Stimulated activated CD4-positive, alpha-beta T cell treated with anti-CD3 and anti-CD28 coated beads, Interleukin-4, amount 100 ng/mL, for 48 hours (primary cell): ENCODE measurements around the gene DNMT3L.
A peak's percentile ranks its signal among the peaks of the same experiment; 100 is the strongest.
"Not testable (repeated sequence)": the region's sequence is repeated elsewhere in the genome, so short reads cannot be mapped to it uniquely, and the experiment has no call there.

Experiments used
- DNase-seq, 2 donors: peaks; one replicate each; pipeline ENCODE4 v3.0.0-alpha.2; 2020; ENCODE audit warnings: low read depth in 2 of 2

The DNMT3L gene

GRCh38 chr21:44261675-44262295, at the start of gene DNMT3L:
DNMT3L (minus strand) TSS chr21:44261897; CDS start chr21:44261259, 638 bp downstream.
- DNase-seq: no peak

- DNase-seq: no peak
Observed at GRCh38 chr21:44310628-44311507, 49.2 kb upstream of the DNMT3L start.

DNA sequence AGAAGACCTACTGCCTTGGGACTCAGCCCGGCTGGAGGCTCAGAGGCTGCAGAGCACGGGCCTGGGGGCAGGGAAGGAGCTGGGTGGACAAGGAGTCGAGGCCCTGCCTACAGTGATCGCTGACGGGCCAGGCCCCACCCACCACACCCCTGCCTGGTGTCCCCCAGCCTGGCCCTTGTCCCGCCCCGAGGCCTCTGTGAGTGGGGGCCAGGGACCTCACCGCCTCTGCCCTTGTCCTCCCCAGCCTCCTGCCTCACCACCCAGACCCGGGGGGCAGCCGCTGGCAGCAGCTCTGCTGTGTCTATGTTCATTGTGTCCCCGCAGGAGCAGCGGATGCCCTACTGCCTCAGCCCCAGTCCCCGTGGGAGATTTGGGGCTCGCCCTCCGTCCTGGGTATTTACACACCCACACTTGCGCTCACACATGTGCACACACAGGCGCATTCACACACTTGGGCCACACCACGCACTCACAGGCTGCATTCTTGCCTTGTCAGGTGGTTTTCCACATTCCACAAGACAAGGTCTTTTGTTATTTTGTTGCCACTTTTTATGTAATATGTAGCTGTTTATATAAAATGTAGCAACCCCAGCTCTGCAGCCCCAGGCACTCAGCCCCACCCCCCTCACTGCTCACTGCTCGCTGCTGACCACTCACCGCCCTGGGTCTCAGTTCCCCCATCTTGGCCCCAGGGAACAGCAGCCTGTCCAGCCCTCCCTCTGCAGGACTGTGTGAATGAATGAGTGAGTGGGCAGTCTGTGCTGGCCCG, 45.4 kb upstream of the DNMT3L start:
- DNase-seq: no peak

- DNase-seq: no peak
Observed at GRCh38 chr21:44305691-44306090, 44.0 kb upstream of the DNMT3L start.

- DNase-seq: peak; percentile 25 to 30
Observed at GRCh38 chr21:44304877-44305293, 43.2 kb upstream of the DNMT3L start.

GRCh38 chr21:44304011-44304616, 42.4 kb upstream of the DNMT3L start:
- no peak for DNase-seq

- DNase-seq: no peak
Observed at GRCh38 chr21:44303490-44303981, 41.8 kb upstream of the DNMT3L start.

- DNase-seq: not testable (repeated sequence)
Observed at GRCh38 chr21:44302573-44303401, 41.1 kb upstream of the DNMT3L start.

DNA sequence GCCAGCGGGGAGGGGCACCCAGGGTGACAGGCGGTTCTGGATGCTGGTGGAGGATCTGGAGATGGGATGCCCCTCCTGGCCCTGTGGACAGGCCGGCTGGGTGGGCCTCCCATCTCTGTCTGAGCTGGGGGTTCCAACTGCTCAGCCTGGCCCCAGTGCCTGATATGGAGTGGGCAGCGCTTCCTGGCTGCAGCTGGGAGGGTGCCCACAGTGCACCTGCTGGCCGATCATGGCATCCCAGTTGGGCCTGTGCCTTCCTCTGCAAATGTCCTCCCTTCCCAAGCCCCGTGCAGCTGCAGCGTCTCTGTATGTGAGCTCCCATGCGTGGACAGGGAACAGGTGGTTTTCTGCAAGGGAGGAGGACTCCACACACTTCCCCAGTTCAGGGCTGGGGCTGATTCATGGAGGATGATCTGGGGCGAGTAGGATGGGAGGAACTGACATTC, 40.3 kb upstream of the DNMT3L start:
- DNase-seq: no peak

DNA sequence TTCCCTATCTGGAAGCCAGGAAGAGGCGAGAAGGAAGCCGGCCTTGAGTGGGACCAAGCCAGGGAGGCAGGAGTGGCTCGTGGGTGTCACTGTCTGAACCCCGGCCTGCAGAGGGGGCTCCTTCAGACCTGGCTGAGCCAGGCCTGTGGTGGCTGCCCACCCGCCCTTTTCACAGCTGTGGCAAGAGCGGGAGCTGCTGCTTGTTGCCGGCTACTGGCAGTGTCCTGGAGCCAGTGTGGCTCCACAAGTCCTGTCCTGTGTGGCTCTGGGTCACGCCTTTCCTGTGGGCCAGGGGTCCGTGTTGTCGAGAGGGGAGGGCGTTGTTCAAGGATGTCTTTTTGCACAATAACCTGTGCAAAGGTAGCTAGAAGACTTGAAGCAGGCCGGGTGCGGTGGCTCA, 39.4 kb upstream of the DNMT3L start:
- no peak for DNase-seq

GRCh38 chr21:44300262-44300959, 38.7 kb upstream of the DNMT3L start:
- DNase-seq: peak; percentile 48 to 61

DNA sequence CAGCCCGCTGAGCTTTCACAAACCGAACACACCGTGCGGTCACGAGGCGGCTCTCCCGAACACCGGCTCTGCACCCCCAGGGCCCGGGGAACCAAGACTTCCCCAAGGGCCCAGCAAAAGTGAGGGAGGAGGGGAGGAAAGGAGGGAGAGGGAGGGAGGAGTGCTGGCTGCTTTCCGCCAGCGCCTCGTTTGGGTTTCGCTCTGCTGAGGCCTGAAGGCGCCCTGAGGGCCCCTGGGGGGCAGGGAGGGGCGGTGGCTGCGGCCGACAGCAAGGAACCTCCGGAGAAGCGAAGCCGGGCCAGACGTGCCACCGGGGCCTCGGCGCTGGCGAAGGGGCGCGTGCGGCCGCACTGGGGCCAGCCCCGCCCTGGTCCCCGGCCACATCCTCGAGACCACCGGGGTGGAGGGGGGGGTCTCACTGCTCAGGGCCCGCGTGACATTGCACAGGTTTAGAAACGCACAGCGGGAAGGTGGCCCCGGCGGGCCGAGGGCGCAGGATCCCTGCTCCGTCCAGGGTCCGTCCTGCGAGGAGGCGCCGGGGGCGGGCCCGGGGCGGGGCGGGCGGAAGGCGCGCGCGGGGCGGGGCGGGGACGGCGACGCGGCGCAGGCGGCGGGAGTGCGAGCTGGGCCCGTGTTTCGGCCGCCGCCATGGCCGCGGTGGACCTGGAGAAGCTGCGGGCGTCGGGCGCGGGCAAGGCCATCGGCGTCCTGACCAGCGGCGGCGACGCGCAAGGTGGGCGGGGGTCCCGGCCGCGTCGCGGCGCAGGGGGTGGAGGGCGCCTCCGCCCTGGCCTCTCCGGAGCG, 38.0 kb upstream of the DNMT3L start, which contains the start of gene PFKL:
Gene PFKL, plus strand, starts transcription at position 596 of the 804 bp plus-strand sequence. Its CDS starts 53 bp downstream, at position 649.
- peak; percentile 58 to 60 for DNase-seq

DNA sequence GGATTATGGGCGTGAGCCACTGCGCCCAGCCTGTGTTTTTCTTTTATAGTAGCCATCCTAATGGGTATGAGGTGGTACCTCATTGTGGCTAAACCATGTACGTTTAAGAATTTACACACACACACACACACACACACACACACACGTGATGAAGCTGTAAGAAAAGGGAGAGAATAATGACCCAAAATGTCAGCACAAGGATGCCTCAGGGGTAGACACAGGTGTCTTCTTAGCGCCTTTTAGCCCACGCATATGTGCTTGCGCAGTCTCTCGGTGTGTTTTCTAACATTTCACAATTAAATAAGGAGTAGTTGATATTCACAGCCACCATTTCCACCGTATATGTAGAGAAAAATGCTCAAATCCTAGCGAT, 37.4 kb upstream of the DNMT3L start:
- DNase-seq: no peak

DNA sequence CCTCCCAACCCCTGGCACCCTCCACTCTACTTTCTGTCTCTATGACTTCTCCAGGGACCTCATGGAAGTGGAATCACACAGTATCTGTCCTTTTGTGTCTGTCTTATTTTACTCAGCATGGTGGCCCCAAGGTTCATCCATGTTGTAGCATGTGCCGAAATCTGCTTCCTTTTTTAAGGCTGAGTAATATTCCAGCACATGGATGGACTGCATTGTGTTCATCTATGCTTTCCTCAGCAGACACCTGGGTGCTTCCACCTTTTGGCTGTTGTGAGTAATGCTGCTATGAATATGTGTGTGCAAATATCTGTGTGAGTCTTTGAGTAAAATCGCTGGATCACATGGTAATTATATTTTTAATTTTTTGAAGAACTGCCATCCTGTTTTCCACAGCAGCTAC, 36.6 kb upstream of the DNMT3L start:
- DNase-seq: no peak

GRCh38 chr21:44297525-44298290, 36.0 kb upstream of the DNMT3L start:
- peak; percentile 72 to 76 for DNase-seq

- no peak for DNase-seq
Observed at GRCh38 chr21:44296916-44297315, 35.2 kb upstream of the DNMT3L start.

DNA sequence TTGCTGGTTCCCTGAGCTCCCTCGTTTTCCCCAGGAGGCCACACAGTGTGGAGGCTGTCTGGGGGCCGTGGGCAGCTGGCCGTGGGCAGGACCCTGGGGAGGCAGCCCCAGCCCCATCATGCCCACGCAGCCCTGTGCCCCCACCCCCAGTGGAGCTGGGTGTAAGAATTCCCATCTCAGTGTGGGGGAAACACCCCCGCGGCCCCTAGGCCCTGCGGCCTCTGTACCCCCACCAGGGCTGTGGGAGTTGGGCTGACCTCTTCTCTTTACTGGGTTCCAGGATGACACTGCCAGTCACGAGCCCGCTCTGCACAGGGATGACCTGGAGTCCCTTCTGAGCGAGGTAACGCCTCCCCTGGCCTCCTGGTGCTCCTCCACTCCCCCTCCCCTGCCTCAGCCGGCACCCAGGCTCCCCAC, 34.4 kb upstream of the DNMT3L start:
- DNase-seq: no peak

DNA sequence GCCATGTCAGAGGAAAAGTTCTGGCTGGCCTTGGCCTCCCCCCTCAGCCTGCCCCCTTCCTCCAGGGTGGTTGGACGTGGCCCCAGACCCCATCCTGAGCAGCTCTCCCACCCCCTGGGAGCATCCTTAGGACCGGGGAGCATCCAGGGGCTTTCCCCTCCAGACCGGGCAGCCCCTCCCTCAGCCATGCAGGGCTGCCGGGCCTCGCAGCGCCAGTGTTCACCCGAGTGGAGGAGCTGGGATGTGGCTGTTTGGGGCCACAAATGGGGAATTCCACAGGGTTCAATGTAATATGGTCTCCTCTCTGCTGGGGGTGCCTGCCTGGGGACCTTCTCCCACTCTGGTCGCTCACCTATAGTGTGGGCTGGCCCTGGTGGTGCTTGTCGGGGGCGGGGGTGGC, 33.9 kb upstream of the DNMT3L start:
- no peak for DNase-seq
